GM19351 (cell line): ENCODE measurements around the gene ZRANB3.
"Not testable (repeated sequence)": the region's sequence is repeated elsewhere in the genome, so short reads cannot be mapped to it uniquely, and the experiment has no call there.

ENCODE experiments used
- ATAC-seq: cut with Tn5 transposase; IDR thresholded peaks from one replicate; pipeline ENCODE4 v1.9.1; 2021; ENCODE audit warnings: mild to moderate bottlenecking, moderate library complexity; ENCODE audit not compliant: unreplicated experiment

Gene ZRANB3

GRCh38 chr2:135490376-135490775 lies 40.6 kb downstream of the ZRANB3 start:
- ATAC-seq = no peak

GRCh38 chr2:135485441-135485840 lies 45.6 kb downstream of the ZRANB3 start:
- no peak for ATAC-seq

DNA sequence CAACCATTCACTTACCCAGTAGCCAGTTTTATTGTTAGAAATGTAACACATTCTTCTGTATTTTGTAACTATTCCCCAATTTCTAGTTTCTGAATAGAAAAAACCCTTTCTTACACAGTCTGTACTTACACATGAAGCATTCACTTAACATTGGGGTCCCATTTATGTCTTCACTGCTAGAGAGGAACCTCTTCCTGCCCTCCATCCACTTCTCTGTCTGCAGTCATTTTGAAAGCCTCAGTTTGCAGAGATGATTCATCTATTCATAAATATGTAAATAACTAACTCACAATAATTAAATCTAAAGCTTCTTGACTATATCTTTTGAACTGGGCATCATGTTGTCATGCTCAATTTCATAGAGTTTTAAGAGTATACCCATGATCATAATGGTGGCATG lies 55.9 kb downstream of the ZRANB3 start:
- ATAC-seq = peak; percentile 43

- peak; percentile 58 for ATAC-seq
Observed at GRCh38 chr2:135473567-135473966, 57.5 kb downstream of the ZRANB3 start.

DNA sequence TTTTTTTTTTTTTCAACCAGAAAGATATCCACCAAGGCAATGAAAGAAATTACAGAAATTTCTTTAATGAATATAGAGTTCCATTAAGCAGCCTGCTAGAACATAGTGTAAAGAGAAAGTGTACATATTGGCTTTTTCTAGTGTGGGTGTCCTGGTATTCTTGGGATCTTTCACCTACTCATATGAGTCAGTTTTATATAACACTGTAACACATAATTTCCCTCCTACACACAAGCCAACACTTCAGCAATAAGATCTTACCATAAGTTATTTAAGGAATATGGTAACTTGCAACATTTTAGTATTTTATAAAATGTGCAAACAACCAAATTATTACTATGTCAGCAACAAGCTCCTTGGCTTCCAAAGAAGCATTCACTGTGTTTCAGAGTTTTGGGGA lies 59.9 kb downstream of the ZRANB3 start:
- ATAC-seq = no peak

- no peak for ATAC-seq
Observed at GRCh38 chr2:135457279-135457678, 73.7 kb downstream of the ZRANB3 start.

- no peak for ATAC-seq
Observed at GRCh38 chr2:135456835-135457234, 74.2 kb downstream of the ZRANB3 start.

GRCh38 chr2:135456431-135456830 lies 74.6 kb downstream of the ZRANB3 start:
- ATAC-seq = no peak

- no peak for ATAC-seq
Observed at GRCh38 chr2:135454608-135455007, 76.4 kb downstream of the ZRANB3 start.

- not testable (repeated sequence) for ATAC-seq
Observed at GRCh38 chr2:135453027-135453426, 78.0 kb downstream of the ZRANB3 start.

DNA sequence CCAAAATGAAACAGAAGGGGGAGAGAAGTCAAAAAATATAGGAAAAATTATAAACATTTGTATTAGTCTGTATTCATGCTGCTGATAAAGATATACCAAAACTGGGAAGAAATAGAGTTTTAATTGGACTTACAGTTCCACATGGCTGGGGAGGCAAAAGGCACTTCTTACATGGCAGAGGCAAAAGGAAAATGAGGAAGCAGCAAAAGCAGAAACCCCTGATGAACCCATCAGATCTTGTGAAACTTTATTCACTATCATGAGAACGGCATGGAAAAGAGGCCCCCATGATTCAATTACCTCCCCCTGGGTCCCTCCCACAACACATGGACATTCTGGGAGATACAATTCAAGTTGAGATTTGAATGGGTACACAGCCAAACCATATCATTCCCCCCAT lies 79.1 kb downstream of the ZRANB3 start:
- ATAC-seq = no peak

- not testable (repeated sequence) for ATAC-seq
Observed at GRCh38 chr2:135443013-135443412, 88.0 kb downstream of the ZRANB3 start.

DNA sequence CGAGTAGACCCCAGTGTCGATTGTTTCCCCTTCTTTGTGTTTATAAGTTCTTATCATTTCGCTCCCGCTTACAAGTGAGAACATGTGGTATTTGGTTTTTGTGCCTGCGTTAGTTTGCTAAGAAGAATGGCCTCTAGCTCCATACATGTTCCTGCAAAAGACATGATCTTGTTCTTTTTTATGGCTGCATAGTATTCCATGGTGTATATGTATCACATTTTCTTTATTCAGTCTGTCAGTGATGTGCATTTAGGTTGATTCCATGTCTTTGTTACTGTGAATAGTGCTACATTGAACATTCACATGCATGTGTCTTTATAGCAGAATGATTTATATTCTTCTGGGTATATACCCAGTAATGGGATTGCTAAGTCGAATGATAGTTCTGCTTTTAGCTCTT lies 95.9 kb downstream of the ZRANB3 start:
- not testable (repeated sequence) for ATAC-seq

- ATAC-seq = no peak
Observed at GRCh38 chr2:135424849-135425248, 106.2 kb downstream of the ZRANB3 start.

DNA sequence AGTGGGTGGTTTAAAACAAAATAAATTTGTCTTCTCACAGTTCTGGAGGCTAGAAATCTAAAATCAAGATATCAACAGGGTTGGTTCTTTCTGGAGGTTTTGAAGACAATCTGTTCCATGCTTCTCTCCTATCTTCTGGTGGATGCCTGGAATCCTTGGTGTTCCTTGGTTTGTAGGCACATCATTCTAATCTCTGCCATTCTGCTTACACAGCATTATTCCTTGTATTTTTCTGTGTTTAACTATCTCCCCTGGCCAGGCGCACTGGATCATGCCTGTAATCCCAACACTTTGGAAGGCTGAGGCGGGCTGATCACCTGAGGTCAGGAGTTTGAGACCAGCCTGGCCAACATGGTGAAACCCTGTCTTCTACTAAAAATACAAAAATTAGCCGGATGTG lies 108.1 kb downstream of the ZRANB3 start:
- no peak for ATAC-seq

- ATAC-seq = no peak
Observed at GRCh38 chr2:135411646-135412045, 119.4 kb downstream of the ZRANB3 start.

- no peak for ATAC-seq
Observed at GRCh38 chr2:135409436-135409835, 121.6 kb downstream of the ZRANB3 start.

DNA sequence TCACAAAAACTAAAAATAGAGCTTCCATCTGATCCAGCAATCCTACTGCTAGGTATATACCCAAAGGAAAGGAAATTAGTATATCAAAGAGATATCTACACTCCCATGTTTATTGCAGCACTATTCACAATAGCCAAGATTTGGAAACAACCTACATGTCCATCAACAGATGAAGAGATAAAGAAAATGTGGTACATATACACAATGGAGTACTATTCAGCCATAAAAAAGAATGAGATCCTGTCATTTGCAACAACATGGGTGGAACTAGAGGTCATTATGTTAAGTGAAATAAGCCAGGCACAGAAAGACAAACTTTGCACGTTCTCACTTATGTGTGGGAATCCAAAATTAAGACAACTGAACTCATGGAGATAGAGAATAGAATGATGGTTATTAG lies 134.8 kb downstream of the ZRANB3 start:
- not testable (repeated sequence) for ATAC-seq

- ATAC-seq = no peak
Observed at GRCh38 chr2:135386993-135387392, 144.0 kb downstream of the ZRANB3 start.

DNA sequence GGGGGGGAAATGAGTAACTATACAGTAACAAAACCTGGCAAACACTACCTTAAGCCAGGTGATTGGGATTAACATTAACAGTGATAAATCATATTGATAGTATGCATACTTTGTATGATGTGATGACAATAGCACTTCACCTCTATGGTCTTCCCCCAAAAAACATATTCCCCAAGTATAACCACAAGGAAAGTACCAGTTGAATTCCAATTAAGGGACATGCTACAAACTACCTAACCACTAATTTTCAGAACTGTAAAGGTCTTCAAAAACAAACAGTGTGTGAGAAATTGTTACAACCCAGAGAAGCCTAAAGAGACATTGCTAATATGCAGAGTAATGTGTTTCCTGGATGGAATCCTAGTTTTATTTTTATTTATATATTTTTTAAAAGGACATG lies 152.4 kb downstream of the ZRANB3 start:
- no peak for ATAC-seq

- ATAC-seq = no peak
Observed at GRCh38 chr2:135373702-135374101, 157.3 kb downstream of the ZRANB3 start.

DNA sequence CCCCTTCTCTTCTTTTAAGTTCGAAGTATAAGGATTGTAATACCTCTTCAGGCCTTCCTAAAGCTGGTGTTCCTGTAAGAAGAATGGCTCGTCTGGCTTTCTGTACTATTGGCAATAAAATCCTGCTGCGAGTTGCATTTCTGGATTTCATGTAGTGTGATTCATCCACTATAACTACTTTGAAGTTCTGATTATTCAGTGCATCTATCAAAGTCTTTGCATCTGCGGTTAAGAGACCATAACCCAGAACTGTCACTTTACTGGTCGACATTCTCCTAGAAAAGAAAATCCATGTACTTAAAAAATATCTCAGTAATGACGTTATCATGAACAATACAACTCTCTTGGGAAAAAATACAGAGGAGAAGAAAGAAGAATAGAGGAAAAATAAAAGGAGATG lies 181.1 kb downstream of the ZRANB3 start:
- ATAC-seq = no peak

GRCh38 chr2:135348096-135348704 lies 182.8 kb downstream of the ZRANB3 start:
- ATAC-seq = not testable (repeated sequence)
